Hepatocyte (in vitro differentiated cells): ENCODE data around the gene APOL4.

Experiments
- EZH2 ChIP-seq: fragments of 200-600 bp; sonication (generic); IDR thresholded peaks from 2 replicates; pipeline ENCODE4 v1.6.1; 2016; ENCODE audit warnings: antibody characterized with exemption, mild to moderate bottlenecking, borderline replicate concordance
- EZH2phosphoT487 ChIP-seq: fragments of 200-600 bp; sonication (generic); IDR thresholded peaks from one replicate; pipeline ENCODE4 v1.6.1; 2018; ENCODE audit warnings: antibody characterized with exemption, mild to moderate bottlenecking, low read depth, moderate library complexity; ENCODE audit not compliant: unreplicated experiment, severe bottlenecking
- TF ChIP-seq, protein P1 (sequence below): fragments of 200-600 bp; sonication (generic); IDR thresholded peaks from 2 replicates; pipeline ENCODE4 v1.5.1; 2016; ENCODE audit warnings: antibody characterized with exemption, mild to moderate bottlenecking; ENCODE audit not compliant: poor library complexity

DNA sequence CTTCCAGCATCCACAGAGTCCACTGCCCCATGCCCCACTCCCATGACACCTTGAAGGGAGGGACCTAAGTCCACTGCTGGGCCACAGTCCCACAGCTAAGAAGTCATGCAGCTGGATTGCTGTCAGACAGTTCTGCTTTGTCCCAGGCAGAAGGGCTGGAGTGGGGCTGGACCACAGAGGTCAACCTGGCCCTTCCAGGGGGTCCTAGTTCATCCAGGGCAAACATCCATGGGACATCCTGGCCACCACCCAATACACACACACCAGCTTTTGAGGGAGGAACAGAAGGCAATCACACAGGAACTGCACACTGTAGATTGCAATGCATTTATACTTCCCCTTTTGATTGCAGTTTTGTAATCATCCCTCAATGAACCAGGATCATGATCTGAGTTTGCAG lies 11.3 kb upstream of the APOL4 start:
- TF ChIP-seq, protein P1, sequence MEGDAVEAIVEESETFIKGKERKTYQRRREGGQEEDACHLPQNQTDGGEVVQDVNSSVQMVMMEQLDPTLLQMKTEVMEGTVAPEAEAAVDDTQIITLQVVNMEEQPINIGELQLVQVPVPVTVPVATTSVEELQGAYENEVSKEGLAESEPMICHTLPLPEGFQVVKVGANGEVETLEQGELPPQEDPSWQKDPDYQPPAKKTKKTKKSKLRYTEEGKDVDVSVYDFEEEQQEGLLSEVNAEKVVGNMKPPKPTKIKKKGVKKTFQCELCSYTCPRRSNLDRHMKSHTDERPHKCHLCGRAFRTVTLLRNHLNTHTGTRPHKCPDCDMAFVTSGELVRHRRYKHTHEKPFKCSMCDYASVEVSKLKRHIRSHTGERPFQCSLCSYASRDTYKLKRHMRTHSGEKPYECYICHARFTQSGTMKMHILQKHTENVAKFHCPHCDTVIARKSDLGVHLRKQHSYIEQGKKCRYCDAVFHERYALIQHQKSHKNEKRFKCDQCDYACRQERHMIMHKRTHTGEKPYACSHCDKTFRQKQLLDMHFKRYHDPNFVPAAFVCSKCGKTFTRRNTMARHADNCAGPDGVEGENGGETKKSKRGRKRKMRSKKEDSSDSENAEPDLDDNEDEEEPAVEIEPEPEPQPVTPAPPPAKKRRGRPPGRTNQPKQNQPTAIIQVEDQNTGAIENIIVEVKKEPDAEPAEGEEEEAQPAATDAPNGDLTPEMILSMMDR, result no peak
- TF ChIP-seq EZH2 (no peak), EZH2phosphoT487 (no peak)
